Liver (tissue), 9 donors: ENCODE data around the gene ZNF330. TPM values are rescaled to one million over a fixed set of nuclear protein-coding genes. Genes with fewer than 3 reads are reported as not detected.

Experiments used
- DNase-seq: peaks from one replicate; pipeline ENCODE4 v3.0.0-alpha.2; 2017; ENCODE audit warnings: low spot score
- H3K27ac ChIP-seq, 2 donors: one replicate each; pipeline ENCODE4 v1.7.0; 2013; ENCODE audit warnings: inconsistent platforms in 2 of 2, low read length in 2 of 2, control low read depth in 1 of 2, low read depth in 1 of 2, mild to moderate bottlenecking in 1 of 2
- H3K27me3 ChIP-seq, 4 donors: one replicate each; pipeline versions ENCODE4 v1.6.1 to v1.7.0; 2013; ENCODE audit warnings: low read length in 3 of 4, inconsistent platforms in 1 of 4, mild to moderate bottlenecking in 1 of 4, moderate library complexity in 1 of 4; ENCODE audit not compliant: control insufficient read depth in 4 of 4, insufficient read depth in 4 of 4
- H3K36me3 ChIP-seq, 4 donors: one replicate each; pipeline versions ENCODE4 v1.6.1 to v1.7.0; 2013; ENCODE audit warnings: low read length in 3 of 4, mild to moderate bottlenecking in 3 of 4, low read depth in 1 of 4, moderate library complexity in 1 of 4; ENCODE audit not compliant: control insufficient read depth in 4 of 4, insufficient read depth in 3 of 4
- H3K4me1 ChIP-seq, 4 donors: one replicate each; pipeline versions ENCODE4 v1.6.1 to v1.7.0; 2013; ENCODE audit warnings: low read length in 3 of 4, mild to moderate bottlenecking in 3 of 4, moderate library complexity in 1 of 4; ENCODE audit not compliant: control insufficient read depth in 4 of 4, insufficient read depth in 4 of 4
- H3K4me3 ChIP-seq, 3 donors: one replicate each; pipeline versions ENCODE4 v1.6.1 to v1.7.0; 2013; ENCODE audit warnings: low read length in 3 of 3, control low read depth in 1 of 3, low read depth in 1 of 3, mild to moderate bottlenecking in 1 of 3
- H3K9ac ChIP-seq, 2 donors: one replicate each; pipeline ENCODE4 v1.7.0; 2013; ENCODE audit warnings: low read length in 2 of 2, mild to moderate bottlenecking in 2 of 2, moderate library complexity in 2 of 2, control low read depth in 1 of 2, low read depth in 1 of 2
- H3K9me3 ChIP-seq, 4 donors: one replicate each; pipeline versions ENCODE4 v1.6.1 to v1.7.0; 2013; ENCODE audit warnings: low read length in 3 of 4; ENCODE audit not compliant: control insufficient read depth in 4 of 4
- EGR1 ChIP-seq, 2 donors: IDR thresholded peaks; 2 replicates each; pipeline ENCODE4 v1.6.1; 2016 to 2018; ENCODE audit warnings: antibody characterized with exemption in 2 of 2, low read depth in 2 of 2
- FOXA1 ChIP-seq: IDR thresholded peaks from 2 replicates; pipeline ENCODE4 v1.6.1; 2016; ENCODE audit warnings: antibody characterized with exemption
- FOXA2 ChIP-seq: IDR thresholded peaks from 2 replicates; pipeline ENCODE4 v1.6.1; 2016; ENCODE audit warnings: antibody characterized with exemption
- GABPA ChIP-seq, 2 donors: IDR thresholded peaks in 1 of 2; conservative IDR thresholded peaks in 1 of 2; 2 replicates each; pipeline ENCODE4 v1.6.1; 2016; ENCODE audit warnings: antibody characterized with exemption in 2 of 2, mild to moderate bottlenecking in 1 of 2, moderate library complexity in 1 of 2
- HNF4A ChIP-seq, 2 donors: conservative IDR thresholded peaks; 2 replicates each; pipeline ENCODE4 v1.6.1; 2016; ENCODE audit warnings: antibody characterized with exemption in 2 of 2, mild to moderate bottlenecking in 2 of 2
- HNF4G ChIP-seq: IDR thresholded peaks from 2 replicates; pipeline ENCODE4 v1.6.1; 2016; ENCODE audit warnings: antibody characterized with exemption
- JUND ChIP-seq, 2 donors: IDR thresholded peaks; 2 replicates each; pipeline ENCODE4 v1.6.1; 2016; ENCODE audit warnings: antibody characterized with exemption in 2 of 2
- RAD21 ChIP-seq, 2 donors: IDR thresholded peaks; 2 replicates each; pipeline ENCODE4 v1.6.1; 2016; ENCODE audit warnings: antibody characterized with exemption in 2 of 2, mild to moderate bottlenecking in 2 of 2
- TAF1 ChIP-seq: conservative IDR thresholded peaks from 2 replicates; pipeline ENCODE4 v1.6.1; 2016; ENCODE audit warnings: antibody characterized with exemption, mild to moderate bottlenecking
- YY1 ChIP-seq: IDR thresholded peaks from 2 replicates; pipeline ENCODE4 v1.6.1; 2016; ENCODE audit warnings: antibody characterized with exemption, mild to moderate bottlenecking
- WGBS: extraction: QIAGEN DNeasy Blood & Tissue Kit; methylation state at CpG from one replicate; pipeline ENCODE4 v1.1.7; 2013; 5-methylcytosine and 5-hydroxymethylcytosine counted together
- polyA plus RNA-seq, 2 donors: library from polyadenylated mRNA; stranded (reverse) in 1 of 2; unstranded in 1 of 2; fragments of 200-250 nt in 1 of 2; fragments of >200 nt in 1 of 2; fragmentation: Nextera tagmentation in 1 of 2; extraction: Ambion mirVana in 1 of 2; gene quantifications; one replicate each; pipeline versions ENCODE4 v1.2.1 to v1.2.3, GENCODE V29; 2013 to 2015
- total RNA-seq, 2 donors: library from RNA; depleted of rRNA; stranded (reverse); fragments of >200 nt; gene quantifications; one replicate each; pipeline ENCODE4 v1.2.3, GENCODE V29; 2014
- TF ChIP-seq, protein P1 (sequence below): IDR thresholded peaks from 2 replicates; pipeline ENCODE4 v1.6.1; 2016; ENCODE audit warnings: antibody characterized with exemption, mild to moderate bottlenecking
- TF ChIP-seq, protein P2 (sequence below): fragments of 150-350 bp; IDR thresholded peaks from 2 replicates; pipeline ENCODE4 v1.5.1; 2017; ENCODE audit warnings: improper control_type of control experiment, low read depth, low read length; ENCODE audit not compliant: missing input control
- TF ChIP-seq, protein P3 (sequence below): IDR thresholded peaks from 2 replicates; pipeline ENCODE4 v1.6.1; 2016; ENCODE audit warnings: antibody characterized with exemption
- TF ChIP-seq, protein P4 (sequence below): IDR thresholded peaks from 2 replicates; pipeline ENCODE4 v1.6.1; 2016; ENCODE audit warnings: antibody characterized with exemption
- TF ChIP-seq, protein P5 (sequence below): IDR thresholded peaks from 2 replicates; pipeline ENCODE4 v1.6.1; 2016; ENCODE audit warnings: antibody characterized with exemption
- donor health status: healthy.
- donor health status: healthy.
- donor health status: healthy.
- donor health status: healthy.
- donor health status: healthy.

ZNF330 gene
- total and polyA plus RNA-seq, 4 donors: 11.7 to 23.2 (median 19.0) TPM

DNA sequence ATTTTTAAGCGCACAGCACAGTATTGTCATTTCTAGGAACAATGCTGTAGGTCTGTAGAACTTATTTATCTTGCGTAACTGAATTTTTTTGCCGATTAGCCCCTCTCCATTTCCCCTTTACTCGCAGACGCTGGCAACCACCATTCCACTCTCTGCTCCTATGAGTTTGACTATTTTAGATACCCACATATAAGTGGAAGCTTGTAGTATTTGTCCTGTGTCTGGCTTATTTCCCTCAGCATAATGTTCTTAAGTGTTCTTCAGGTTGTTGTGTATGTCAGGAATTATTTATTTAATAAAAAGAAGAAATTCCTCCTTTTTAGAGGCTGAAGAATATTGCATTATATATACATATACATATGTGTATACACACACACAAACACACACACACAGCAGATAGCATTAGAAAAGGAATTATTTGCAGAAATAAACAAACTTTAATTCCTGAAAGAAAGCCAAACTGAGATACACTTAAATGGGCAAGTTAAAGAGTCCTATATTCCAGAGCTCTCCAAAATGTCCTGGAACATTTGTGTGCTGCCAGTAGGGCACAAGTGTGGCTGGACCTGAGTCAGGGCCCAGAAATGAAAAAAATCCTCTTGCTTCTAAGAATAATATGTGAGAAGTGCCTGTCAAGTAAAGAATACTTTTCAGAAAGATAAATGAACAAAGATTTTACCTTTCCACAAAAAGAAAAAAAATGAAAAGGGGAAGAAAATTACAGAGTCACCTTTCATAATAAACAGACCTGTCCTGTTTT, 4.5 kb upstream of the ZNF330 start:
- 81% methylated on average over 5 of the region's 5 CpGs for WGBS
- Histone ChIP-seq H3K27me3 (no peaks in the 10 kb centered on the region), H3K4me1 (peaks cover 0 to 7% (median 1%) of the 10 kb centered on the region in 4 donors), H3K27ac (no peak overlapping the region), H3K9me3 (no peaks in the 10 kb centered on the region), H3K4me3 (no peak overlapping the region), H3K36me3 (no peaks in the 10 kb centered on the region), H3K9ac (no peak overlapping the region)
- no peak for DNase-seq
- TF ChIP-seq TAF1 (no peak), EGR1 (IDR thresholded peaks at IDR 0.05; ENCODE audit: low read depth in 2 of 2) (no peak), HNF4G (no peak), YY1 (no peak), GABPA (IDR thresholded peaks at IDR 0.05 in 1 of 2, conservative IDR thresholded peaks at IDR 0.05 in 1 of 2) (no peak), FOXA2 (no peak), FOXA1 (no peak), RAD21 (IDR thresholded peaks at IDR 0.05) (no peak), HNF4A (conservative IDR thresholded peaks at IDR 0.05) (no peak), JUND (IDR thresholded peaks at IDR 0.05) (no peak)
- TF ChIP-seq, protein P1, sequence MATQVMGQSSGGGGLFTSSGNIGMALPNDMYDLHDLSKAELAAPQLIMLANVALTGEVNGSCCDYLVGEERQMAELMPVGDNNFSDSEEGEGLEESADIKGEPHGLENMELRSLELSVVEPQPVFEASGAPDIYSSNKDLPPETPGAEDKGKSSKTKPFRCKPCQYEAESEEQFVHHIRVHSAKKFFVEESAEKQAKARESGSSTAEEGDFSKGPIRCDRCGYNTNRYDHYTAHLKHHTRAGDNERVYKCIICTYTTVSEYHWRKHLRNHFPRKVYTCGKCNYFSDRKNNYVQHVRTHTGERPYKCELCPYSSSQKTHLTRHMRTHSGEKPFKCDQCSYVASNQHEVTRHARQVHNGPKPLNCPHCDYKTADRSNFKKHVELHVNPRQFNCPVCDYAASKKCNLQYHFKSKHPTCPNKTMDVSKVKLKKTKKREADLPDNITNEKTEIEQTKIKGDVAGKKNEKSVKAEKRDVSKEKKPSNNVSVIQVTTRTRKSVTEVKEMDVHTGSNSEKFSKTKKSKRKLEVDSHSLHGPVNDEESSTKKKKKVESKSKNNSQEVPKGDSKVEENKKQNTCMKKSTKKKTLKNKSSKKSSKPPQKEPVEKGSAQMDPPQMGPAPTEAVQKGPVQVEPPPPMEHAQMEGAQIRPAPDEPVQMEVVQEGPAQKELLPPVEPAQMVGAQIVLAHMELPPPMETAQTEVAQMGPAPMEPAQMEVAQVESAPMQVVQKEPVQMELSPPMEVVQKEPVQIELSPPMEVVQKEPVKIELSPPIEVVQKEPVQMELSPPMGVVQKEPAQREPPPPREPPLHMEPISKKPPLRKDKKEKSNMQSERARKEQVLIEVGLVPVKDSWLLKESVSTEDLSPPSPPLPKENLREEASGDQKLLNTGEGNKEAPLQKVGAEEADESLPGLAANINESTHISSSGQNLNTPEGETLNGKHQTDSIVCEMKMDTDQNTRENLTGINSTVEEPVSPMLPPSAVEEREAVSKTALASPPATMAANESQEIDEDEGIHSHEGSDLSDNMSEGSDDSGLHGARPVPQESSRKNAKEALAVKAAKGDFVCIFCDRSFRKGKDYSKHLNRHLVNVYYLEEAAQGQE: no peak
- TF ChIP-seq, protein P2, sequence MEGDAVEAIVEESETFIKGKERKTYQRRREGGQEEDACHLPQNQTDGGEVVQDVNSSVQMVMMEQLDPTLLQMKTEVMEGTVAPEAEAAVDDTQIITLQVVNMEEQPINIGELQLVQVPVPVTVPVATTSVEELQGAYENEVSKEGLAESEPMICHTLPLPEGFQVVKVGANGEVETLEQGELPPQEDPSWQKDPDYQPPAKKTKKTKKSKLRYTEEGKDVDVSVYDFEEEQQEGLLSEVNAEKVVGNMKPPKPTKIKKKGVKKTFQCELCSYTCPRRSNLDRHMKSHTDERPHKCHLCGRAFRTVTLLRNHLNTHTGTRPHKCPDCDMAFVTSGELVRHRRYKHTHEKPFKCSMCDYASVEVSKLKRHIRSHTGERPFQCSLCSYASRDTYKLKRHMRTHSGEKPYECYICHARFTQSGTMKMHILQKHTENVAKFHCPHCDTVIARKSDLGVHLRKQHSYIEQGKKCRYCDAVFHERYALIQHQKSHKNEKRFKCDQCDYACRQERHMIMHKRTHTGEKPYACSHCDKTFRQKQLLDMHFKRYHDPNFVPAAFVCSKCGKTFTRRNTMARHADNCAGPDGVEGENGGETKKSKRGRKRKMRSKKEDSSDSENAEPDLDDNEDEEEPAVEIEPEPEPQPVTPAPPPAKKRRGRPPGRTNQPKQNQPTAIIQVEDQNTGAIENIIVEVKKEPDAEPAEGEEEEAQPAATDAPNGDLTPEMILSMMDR: no peak
- TF ChIP-seq, protein P3, sequence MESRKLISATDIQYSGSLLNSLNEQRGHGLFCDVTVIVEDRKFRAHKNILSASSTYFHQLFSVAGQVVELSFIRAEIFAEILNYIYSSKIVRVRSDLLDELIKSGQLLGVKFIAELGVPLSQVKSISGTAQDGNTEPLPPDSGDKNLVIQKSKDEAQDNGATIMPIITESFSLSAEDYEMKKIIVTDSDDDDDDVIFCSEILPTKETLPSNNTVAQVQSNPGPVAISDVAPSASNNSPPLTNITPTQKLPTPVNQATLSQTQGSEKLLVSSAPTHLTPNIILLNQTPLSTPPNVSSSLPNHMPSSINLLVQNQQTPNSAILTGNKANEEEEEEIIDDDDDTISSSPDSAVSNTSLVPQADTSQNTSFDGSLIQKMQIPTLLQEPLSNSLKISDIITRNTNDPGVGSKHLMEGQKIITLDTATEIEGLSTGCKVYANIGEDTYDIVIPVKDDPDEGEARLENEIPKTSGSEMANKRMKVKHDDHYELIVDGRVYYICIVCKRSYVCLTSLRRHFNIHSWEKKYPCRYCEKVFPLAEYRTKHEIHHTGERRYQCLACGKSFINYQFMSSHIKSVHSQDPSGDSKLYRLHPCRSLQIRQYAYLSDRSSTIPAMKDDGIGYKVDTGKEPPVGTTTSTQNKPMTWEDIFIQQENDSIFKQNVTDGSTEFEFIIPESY: no peak
- TF ChIP-seq, protein P4, sequence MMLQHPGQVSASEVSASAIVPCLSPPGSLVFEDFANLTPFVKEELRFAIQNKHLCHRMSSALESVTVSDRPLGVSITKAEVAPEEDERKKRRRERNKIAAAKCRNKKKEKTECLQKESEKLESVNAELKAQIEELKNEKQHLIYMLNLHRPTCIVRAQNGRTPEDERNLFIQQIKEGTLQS: no peak
- TF ChIP-seq, protein P5, sequence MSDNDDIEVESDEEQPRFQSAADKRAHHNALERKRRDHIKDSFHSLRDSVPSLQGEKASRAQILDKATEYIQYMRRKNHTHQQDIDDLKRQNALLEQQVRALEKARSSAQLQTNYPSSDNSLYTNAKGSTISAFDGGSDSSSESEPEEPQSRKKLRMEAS: no peak
